H1 (cell line): ENCODE data around the gene OR1K1.

ENCODE experiments used
- BACH1 ChIP-seq: IDR thresholded peaks from 2 replicates; pipeline ENCODE4 v1.6.1; 2012; ENCODE audit warnings: low read length, improper control_type of control experiment
- CTCF ChIP-seq, 3 experiments: IDR thresholded peaks; 1 replicate in 2 of 3; 2 replicates in 1 of 3; pipeline versions ENCODE4 v1.5.1 to v1.6.1; 2011; ENCODE audit warnings: low read length in 3 of 3, mild to moderate bottlenecking in 3 of 3, inconsistent platforms in 2 of 3, low read depth in 1 of 3, moderate library complexity in 1 of 3; ENCODE audit not compliant: insufficient read depth in 1 of 3; ENCODE audit errors: control extremely low read depth in 1 of 3
- JUN ChIP-seq: IDR thresholded peaks from 2 replicates; pipeline ENCODE4 v1.6.1; 2011; ENCODE audit warnings: low read depth, mild to moderate bottlenecking, improper control_type of control experiment, low read length
- PHF8 ChIP-seq: fragments of 200-600 bp; sonication (generic); conservative IDR thresholded peaks from 2 replicates; pipeline ENCODE4 v1.7.1; 2012; ENCODE audit warnings: low read depth, mild to moderate bottlenecking, inconsistent platforms, low read length, moderate library complexity
- POLR2A ChIP-seq, 2 experiments: IDR thresholded peaks; 1 replicate in 1 of 2; 2 replicates in 1 of 2; pipeline ENCODE4 v1.6.1; 2011; ENCODE audit warnings: low read depth in 2 of 2, low read length in 2 of 2, mild to moderate bottlenecking in 2 of 2; ENCODE audit errors: control extremely low read depth in 1 of 2
- RFX5 ChIP-seq: IDR thresholded peaks from 2 replicates; pipeline ENCODE4 v1.6.1; 2011; ENCODE audit warnings: low read depth, low read length, improper control_type of control experiment, borderline replicate concordance
- TEAD4 ChIP-seq: IDR thresholded peaks from 2 replicates; pipeline ENCODE4 v1.6.1; 2012; ENCODE audit warnings: low read depth, low read length, inconsistent platforms, mixed read lengths
- USF2 ChIP-seq: IDR thresholded peaks from 2 replicates; pipeline ENCODE4 v1.6.1; 2011; ENCODE audit warnings: low read length, improper control_type of control experiment
- ZNF274 ChIP-seq: IDR thresholded peaks from 2 replicates; pipeline ENCODE4 v1.7.0; 2012; ENCODE audit warnings: low read length, borderline replicate concordance; ENCODE audit errors: extremely low read depth

GRCh38 chr9:122808141-122808540 is 8.2 kb downstream of the OR1K1 start:
- TF ChIP-seq RFX5 (no peak), USF2 (no peak), CTCF (IDR thresholded peaks at IDR 0.05; ENCODE audit: control extremely low read depth in 1 of 3, insufficient read depth in 1 of 3, low read depth in 1 of 3, low read length in 3 of 3) (no peak), PHF8 (no peak), JUN (no peak), ZNF274 (no peak), BACH1 (no peak), TEAD4 (no peak), POLR2A (IDR thresholded peaks at IDR 0.05; ENCODE audit: control extremely low read depth in 1 of 2, low read depth in 2 of 2, low read length in 2 of 2) (no peak)
